H1 (cell line): ENCODE results near the gene EZH2. TPM values are rescaled to one million over a fixed set of nuclear protein-coding genes. Genes with fewer than 3 reads are reported as not detected.

Source experiments
- CEBPB ChIP-seq: IDR thresholded peaks from 2 replicates; pipeline ENCODE4 v1.6.1; 2012; ENCODE audit warnings: low read depth, low read length
- EP300 ChIP-seq, 2 experiments: IDR thresholded peaks; 1 replicate in 1 of 2; 2 replicates in 1 of 2; pipeline ENCODE4 v1.6.1; 2011 to 2012; ENCODE audit warnings: low read depth in 2 of 2, low read length in 2 of 2, mild to moderate bottlenecking in 2 of 2, borderline replicate concordance in 1 of 2, inconsistent platforms in 1 of 2, moderate library complexity in 1 of 2
- FOSL1 ChIP-seq: IDR thresholded peaks from 2 replicates; pipeline ENCODE4 v1.6.1; 2011; ENCODE audit warnings: mild to moderate bottlenecking, low read depth, low read length, moderate library complexity; ENCODE audit not compliant: insufficient read depth
- GABPA ChIP-seq: IDR thresholded peaks from 2 replicates; pipeline ENCODE4 v1.6.1; 2011; ENCODE audit warnings: mild to moderate bottlenecking, low read length, moderate library complexity, borderline replicate concordance; ENCODE audit not compliant: insufficient read depth
- JUN ChIP-seq: IDR thresholded peaks from 2 replicates; pipeline ENCODE4 v1.6.1; 2011; ENCODE audit warnings: low read depth, mild to moderate bottlenecking, improper control_type of control experiment, low read length
- MAFK ChIP-seq: IDR thresholded peaks from 2 replicates; pipeline ENCODE4 v1.6.1; 2012; ENCODE audit warnings: low read depth, mild to moderate bottlenecking, improper control_type of control experiment, low read length
- SRF ChIP-seq: IDR thresholded peaks from 2 replicates; pipeline ENCODE4 v1.6.1; 2011; ENCODE audit warnings: mild to moderate bottlenecking, low read depth, low read length, moderate library complexity
- polyA plus RNA-seq, 7 experiments: library from polyadenylated mRNA; depleted of rRNA in 3 of 7; stranded (reverse) in 5 of 7; unstranded in 2 of 7; fragments of >200 nt in 5 of 7; fragments of 200-250 nt in 2 of 7; gene quantifications; 1 replicate in 5 of 7; 2 replicates in 1 of 7; 4 replicates in 1 of 7; pipeline versions ENCODE4 v1.2.1 to v1.2.3, GENCODE V29; 2011 to 2013; ENCODE audit warnings: missing spikeins in 2 of 7, mixed read lengths in 2 of 7
- total RNA-seq: library from RNA; stranded (reverse); fragmentation: NEBNext Ultra II Directional; extraction: Animal tissue kit (Norgen Biotek cat#: 25700); gene quantifications from 2 replicates; pipeline ENCODE4 v1.2.1, GENCODE V29; 2021
- TF ChIP-seq, protein P1 (sequence below): fragments of 300-600 bp; sonication (generic); IDR thresholded peaks from 2 replicates; pipeline ENCODE4 v1.7.1; 2012; ENCODE audit warnings: low read length, moderate library complexity, mild to moderate bottlenecking, inconsistent platforms; ENCODE audit not compliant: insufficient replicate concordance
- TF ChIP-seq, protein P2 (sequence below): IDR thresholded peaks from 2 replicates; pipeline ENCODE4 v1.6.1; 2012; ENCODE audit warnings: inconsistent platforms
- TF ChIP-seq, protein P3 (sequence below): IDR thresholded peaks from 2 replicates; pipeline ENCODE4 v1.6.1; 2012; ENCODE audit warnings: low read length, inconsistent platforms

The EZH2 gene
- total and polyA plus RNA-seq, 2 of the 8 experiments (the other 6 are each of a cell fraction or from before 2014, with no cell fraction given), result 28.9 to 49.0 TPM

GRCh38 chr7:148850564-148850963, 33.5 kb downstream of the EZH2 start (continued):
- TF ChIP-seq, protein P1, sequence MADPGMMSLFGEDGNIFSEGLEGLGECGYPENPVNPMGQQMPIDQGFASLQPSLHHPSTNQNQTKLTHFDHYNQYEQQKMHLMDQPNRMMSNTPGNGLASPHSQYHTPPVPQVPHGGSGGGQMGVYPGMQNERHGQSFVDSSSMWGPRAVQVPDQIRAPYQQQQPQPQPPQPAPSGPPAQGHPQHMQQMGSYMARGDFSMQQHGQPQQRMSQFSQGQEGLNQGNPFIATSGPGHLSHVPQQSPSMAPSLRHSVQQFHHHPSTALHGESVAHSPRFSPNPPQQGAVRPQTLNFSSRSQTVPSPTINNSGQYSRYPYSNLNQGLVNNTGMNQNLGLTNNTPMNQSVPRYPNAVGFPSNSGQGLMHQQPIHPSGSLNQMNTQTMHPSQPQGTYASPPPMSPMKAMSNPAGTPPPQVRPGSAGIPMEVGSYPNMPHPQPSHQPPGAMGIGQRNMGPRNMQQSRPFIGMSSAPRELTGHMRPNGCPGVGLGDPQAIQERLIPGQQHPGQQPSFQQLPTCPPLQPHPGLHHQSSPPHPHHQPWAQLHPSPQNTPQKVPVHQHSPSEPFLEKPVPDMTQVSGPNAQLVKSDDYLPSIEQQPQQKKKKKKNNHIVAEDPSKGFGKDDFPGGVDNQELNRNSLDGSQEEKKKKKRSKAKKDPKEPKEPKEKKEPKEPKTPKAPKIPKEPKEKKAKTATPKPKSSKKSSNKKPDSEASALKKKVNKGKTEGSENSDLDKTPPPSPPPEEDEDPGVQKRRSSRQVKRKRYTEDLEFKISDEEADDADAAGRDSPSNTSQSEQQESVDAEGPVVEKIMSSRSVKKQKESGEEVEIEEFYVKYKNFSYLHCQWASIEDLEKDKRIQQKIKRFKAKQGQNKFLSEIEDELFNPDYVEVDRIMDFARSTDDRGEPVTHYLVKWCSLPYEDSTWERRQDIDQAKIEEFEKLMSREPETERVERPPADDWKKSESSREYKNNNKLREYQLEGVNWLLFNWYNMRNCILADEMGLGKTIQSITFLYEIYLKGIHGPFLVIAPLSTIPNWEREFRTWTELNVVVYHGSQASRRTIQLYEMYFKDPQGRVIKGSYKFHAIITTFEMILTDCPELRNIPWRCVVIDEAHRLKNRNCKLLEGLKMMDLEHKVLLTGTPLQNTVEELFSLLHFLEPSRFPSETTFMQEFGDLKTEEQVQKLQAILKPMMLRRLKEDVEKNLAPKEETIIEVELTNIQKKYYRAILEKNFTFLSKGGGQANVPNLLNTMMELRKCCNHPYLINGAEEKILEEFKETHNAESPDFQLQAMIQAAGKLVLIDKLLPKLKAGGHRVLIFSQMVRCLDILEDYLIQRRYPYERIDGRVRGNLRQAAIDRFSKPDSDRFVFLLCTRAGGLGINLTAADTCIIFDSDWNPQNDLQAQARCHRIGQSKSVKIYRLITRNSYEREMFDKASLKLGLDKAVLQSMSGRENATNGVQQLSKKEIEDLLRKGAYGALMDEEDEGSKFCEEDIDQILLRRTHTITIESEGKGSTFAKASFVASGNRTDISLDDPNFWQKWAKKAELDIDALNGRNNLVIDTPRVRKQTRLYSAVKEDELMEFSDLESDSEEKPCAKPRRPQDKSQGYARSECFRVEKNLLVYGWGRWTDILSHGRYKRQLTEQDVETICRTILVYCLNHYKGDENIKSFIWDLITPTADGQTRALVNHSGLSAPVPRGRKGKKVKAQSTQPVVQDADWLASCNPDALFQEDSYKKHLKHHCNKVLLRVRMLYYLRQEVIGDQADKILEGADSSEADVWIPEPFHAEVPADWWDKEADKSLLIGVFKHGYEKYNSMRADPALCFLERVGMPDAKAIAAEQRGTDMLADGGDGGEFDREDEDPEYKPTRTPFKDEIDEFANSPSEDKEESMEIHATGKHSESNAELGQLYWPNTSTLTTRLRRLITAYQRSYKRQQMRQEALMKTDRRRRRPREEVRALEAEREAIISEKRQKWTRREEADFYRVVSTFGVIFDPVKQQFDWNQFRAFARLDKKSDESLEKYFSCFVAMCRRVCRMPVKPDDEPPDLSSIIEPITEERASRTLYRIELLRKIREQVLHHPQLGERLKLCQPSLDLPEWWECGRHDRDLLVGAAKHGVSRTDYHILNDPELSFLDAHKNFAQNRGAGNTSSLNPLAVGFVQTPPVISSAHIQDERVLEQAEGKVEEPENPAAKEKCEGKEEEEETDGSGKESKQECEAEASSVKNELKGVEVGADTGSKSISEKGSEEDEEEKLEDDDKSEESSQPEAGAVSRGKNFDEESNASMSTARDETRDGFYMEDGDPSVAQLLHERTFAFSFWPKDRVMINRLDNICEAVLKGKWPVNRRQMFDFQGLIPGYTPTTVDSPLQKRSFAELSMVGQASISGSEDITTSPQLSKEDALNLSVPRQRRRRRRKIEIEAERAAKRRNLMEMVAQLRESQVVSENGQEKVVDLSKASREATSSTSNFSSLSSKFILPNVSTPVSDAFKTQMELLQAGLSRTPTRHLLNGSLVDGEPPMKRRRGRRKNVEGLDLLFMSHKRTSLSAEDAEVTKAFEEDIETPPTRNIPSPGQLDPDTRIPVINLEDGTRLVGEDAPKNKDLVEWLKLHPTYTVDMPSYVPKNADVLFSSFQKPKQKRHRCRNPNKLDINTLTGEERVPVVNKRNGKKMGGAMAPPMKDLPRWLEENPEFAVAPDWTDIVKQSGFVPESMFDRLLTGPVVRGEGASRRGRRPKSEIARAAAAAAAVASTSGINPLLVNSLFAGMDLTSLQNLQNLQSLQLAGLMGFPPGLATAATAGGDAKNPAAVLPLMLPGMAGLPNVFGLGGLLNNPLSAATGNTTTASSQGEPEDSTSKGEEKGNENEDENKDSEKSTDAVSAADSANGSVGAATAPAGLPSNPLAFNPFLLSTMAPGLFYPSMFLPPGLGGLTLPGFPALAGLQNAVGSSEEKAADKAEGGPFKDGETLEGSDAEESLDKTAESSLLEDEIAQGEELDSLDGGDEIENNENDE, result no peak
- no peak for TF ChIP-seq SRF
- TF ChIP-seq JUN, result no peak
- no peak for TF ChIP-seq FOSL1
- TF ChIP-seq, protein P2, sequence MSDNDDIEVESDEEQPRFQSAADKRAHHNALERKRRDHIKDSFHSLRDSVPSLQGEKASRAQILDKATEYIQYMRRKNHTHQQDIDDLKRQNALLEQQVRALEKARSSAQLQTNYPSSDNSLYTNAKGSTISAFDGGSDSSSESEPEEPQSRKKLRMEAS, result no peak
- TF ChIP-seq CEBPB, result no peak
- no peak for TF ChIP-seq MAFK
- TF ChIP-seq GABPA, result no peak
- no peak for TF ChIP-seq EP300 (IDR thresholded peaks at IDR 0.05; ENCODE audit: borderline replicate concordance in 1 of 2, low read depth in 2 of 2, low read length in 2 of 2)
- TF ChIP-seq, protein P3, sequence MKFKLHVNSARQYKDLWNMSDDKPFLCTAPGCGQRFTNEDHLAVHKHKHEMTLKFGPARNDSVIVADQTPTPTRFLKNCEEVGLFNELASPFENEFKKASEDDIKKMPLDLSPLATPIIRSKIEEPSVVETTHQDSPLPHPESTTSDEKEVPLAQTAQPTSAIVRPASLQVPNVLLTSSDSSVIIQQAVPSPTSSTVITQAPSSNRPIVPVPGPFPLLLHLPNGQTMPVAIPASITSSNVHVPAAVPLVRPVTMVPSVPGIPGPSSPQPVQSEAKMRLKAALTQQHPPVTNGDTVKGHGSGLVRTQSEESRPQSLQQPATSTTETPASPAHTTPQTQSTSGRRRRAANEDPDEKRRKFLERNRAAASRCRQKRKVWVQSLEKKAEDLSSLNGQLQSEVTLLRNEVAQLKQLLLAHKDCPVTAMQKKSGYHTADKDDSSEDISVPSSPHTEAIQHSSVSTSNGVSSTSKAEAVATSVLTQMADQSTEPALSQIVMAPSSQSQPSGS, result no peak
